Ascending aorta (tissue), 2 donors: Measurements from ENCODE around the gene ADCY1. TPM values are rescaled to one million over a fixed set of nuclear protein-coding genes. Genes with fewer than 3 reads are reported as not detected.
A peak's percentile ranks its signal among the peaks of the same experiment; 100 is the strongest.
"Not testable (repeated sequence)": the region's sequence is repeated elsewhere in the genome, so short reads cannot be mapped to it uniquely, and the experiment has no call there.

Experiments used
- DNase-seq, 2 donors: peaks; one replicate each; pipeline ENCODE4 v3.0.0-alpha.2; 2019; ENCODE audit warnings: low spot score in 2 of 2
- H3K27ac ChIP-seq, 2 donors: fragments of 200-600 bp; sonication (generic); one replicate each; pipeline ENCODE4 v1.5.1; 2016 to 2017; ENCODE audit warnings: mild to moderate bottlenecking in 1 of 2
- H3K27me3 ChIP-seq: fragments of 200-600 bp; sonication (generic); one replicate; pipeline ENCODE4 v1.5.1; 2017
- H3K36me3 ChIP-seq, 2 donors: fragments of 200-600 bp; sonication (generic); one replicate each; pipeline ENCODE4 v1.5.1; 2016
- H3K4me1 ChIP-seq, 2 donors: fragments of 200-600 bp; sonication (generic); one replicate each; pipeline ENCODE4 v1.5.1; 2016 to 2017; ENCODE audit warnings: mild to moderate bottlenecking in 1 of 2
- H3K4me3 ChIP-seq, 2 donors: fragments of 200-600 bp; sonication (generic); one replicate each; pipeline ENCODE4 v1.5.1; 2016 to 2017; ENCODE audit warnings: mild to moderate bottlenecking in 1 of 2
- H3K9me3 ChIP-seq, 2 donors: fragments of 200-600 bp; sonication (generic); one replicate each; pipeline ENCODE4 v1.5.1; 2016
- intact Hi-C: fragments of 100-400 bp; cut with DNase I; formaldehyde crosslinking; loops from one replicate; pipeline ENCODE4 v1.15.1; 2023
- total RNA-seq: library from RNA; depleted of rRNA; stranded (reverse); fragments of >200 nt; gene quantifications from one replicate; pipeline ENCODE4 v1.1.0, GENCODE V29; 2016

ADCY1 gene
- total RNA-seq, 1 donor from 2014 or later = 3.6 TPM

- H3K4me1 ChIP-seq = not testable (repeated sequence)
Measured at GRCh38 chr7:45768516-45769394, 194.6 kb downstream of the ADCY1 start.

GRCh38 chr7:45769626-45770025 is 195.5 kb downstream of the ADCY1 start:
- peak overlapping the region; percentile 89 to 94 for H3K27ac ChIP-seq
- H3K27me3 ChIP-seq, DNase-seq, H3K4me1 ChIP-seq, H3K9me3 ChIP-seq, H3K36me3 ChIP-seq: not testable (repeated sequence)
- intact Hi-C loops = loop anchor here (10.0 kb wide), 1 partner anchor 985 kb away; no protein-coding TSS in a partner anchor
- peak overlapping the region; percentile 82 to 92 for H3K4me3 ChIP-seq

More at GRCh38 chr7:45768516-45769394, 194.6 kb downstream of the ADCY1 start:
- intact Hi-C loops = loop anchor here (10.0 kb wide), 1 partner anchor 986 kb away; no protein-coding TSS in a partner anchor
- not testable (repeated sequence) for H3K36me3 ChIP-seq, H3K27me3 ChIP-seq, H3K9me3 ChIP-seq
- Histone ChIP-seq H3K27ac (peak overlapping the region; percentile 89 to 94), H3K4me3 (peak overlapping the region; percentile 82 to 92)
- DNase-seq = peak; percentile 94 to 100
